ENCODE results near the gene PSME1. TPM values are rescaled to one million over a fixed set of nuclear protein-coding genes. Genes with fewer than 3 reads are reported as not detected.

PSME1 gene
- total and polyA plus RNA-seq, 2 of the 4 experiments (the other 2 are of a cell fraction) = 42.8 to 106 TPM

GRCh38 chr14:24187539-24187915 is 51.5 kb downstream of the PSME1 start:
- no TSS peak for BruUV-seq (replicated peaks)
- Histone ChIP-seq H2BK120ac (ENCODE audit: low read depth, low read length) (no peak overlapping the region), H3K18ac (ENCODE audit: low read depth, low read length) (no peak overlapping the region), H3K23ac (ENCODE audit: low read depth, low read length) (0 out of 2 replicates have a peak overlapping the region, but pooled peaks have one; percentile 2), H2AFZ (replicated peaks; ENCODE audit: low read length, poor library complexity) (no peak overlapping the region), H3K27ac (ENCODE audit: insufficient read depth, low read length) (no peak overlapping the region), H3K4ac (ENCODE audit: low read depth, low read length) (no peak overlapping the region), H3K14ac (replicated peaks; ENCODE audit: low read depth, low read length) (no peak overlapping the region), H2AK9ac (replicated peaks; ENCODE audit: low read depth, low read length, poor library complexity) (peak overlapping the region; percentile 99), H3K4me2 (ENCODE audit: low read depth, low read length) (peak overlapping the region; percentile 78), H3K9me1 (ENCODE audit: insufficient read depth, low read length) (peaks cover 18% of the 10 kb centered on the region), H2AK5ac (ENCODE audit: low read depth, low read length) (0 out of 2 replicates have a peak overlapping the region, but pooled peaks have one; percentile 15), H3K9me3 (ENCODE audit: control insufficient read depth, insufficient read depth, low read length) (no peaks in the 10 kb centered on the region), H4K20me1 (ENCODE audit: insufficient read depth, low read length) (no peaks in the 10 kb centered on the region), H4K91ac (ENCODE audit: insufficient read depth, low read depth, low read length) (no peak overlapping the region), H3K27me3 (ENCODE audit: control insufficient read depth, insufficient read depth, low read length) (no peaks in the 10 kb centered on the region), H2BK5ac (ENCODE audit: low read depth, low read length, poor library complexity, severe bottlenecking) (no peak overlapping the region), H4K8ac (ENCODE audit: low read depth in 2 of 2, low read length in 2 of 2) (no peak overlapping the region), H3K4me3 (ENCODE audit: insufficient read depth, low read depth, low read length) (no peak overlapping the region), H3K36me3 (ENCODE audit: control insufficient read depth, insufficient read depth, low read length) (peaks cover 53% of the 10 kb centered on the region), H3K56ac (ENCODE audit: extremely low read depth, insufficient read depth, low read length) (no peak overlapping the region), H2BK20ac (ENCODE audit: low read depth, low read length) (no peak overlapping the region), H3K79me1 (ENCODE audit: low read depth in 1 of 2, low read length in 2 of 2) (peaks cover 17 to 64% of the 10 kb centered on the region in 2 experiments), H3K4me1 (ENCODE audit: control insufficient read depth, insufficient read depth, low read length) (peaks cover 4% of the 10 kb centered on the region), H2BK15ac (ENCODE audit: low read depth, low read length) (no peak overlapping the region), H4K5ac (ENCODE audit: low read depth, low read length) (no peak overlapping the region), H3K9ac (ENCODE audit: low read depth, low read length) (0 out of 2 replicates have a peak overlapping the region, but pooled peaks have one; percentile 61)
- no CpG with 5 or more reads among the region's 2 CpGs for WGBS, 2 experiments (ENCODE audit: extremely low coverage in 2 of 2, insufficient read length in 1 of 2)
- CTCF ChIA-PET = no interaction called here
- no peak for DNase-seq
- intact Hi-C loops (cut with micrococcal nuclease) = no loop called here
- POLR2A ChIA-PET (ENCODE audit: unreplicated experiment) = no interaction called here
- no peak for ATAC-seq (ENCODE audit: low read depth)
- dilution Hi-C loops (cut with HindIII; ENCODE audit: low sequenced_read_pairs, unreplicated experiment) = no loop called here
- in situ Hi-C loops (cut with MboI; ENCODE audit: low sequenced_read_pairs) = no loop called here
- TF ChIP-seq ELK1 (IDR thresholded peaks at IDR 0.05; ENCODE audit: borderline replicate concordance, low read depth, low read length) (no peak), BHLHE40 (IDR thresholded peaks at IDR 0.05; ENCODE audit: low read depth, low read length) (no peak), RAD21 (IDR thresholded peaks at IDR 0.05; ENCODE audit: low read length) (no peak), FOS (IDR thresholded peaks at IDR 0.05; ENCODE audit: low read depth, low read length) (no peak), CTCF (conservative IDR thresholded peaks at IDR 0.05; ENCODE audit: low read depth, low read length) (no peak), USF2 (IDR thresholded peaks at IDR 0.05; ENCODE audit: low read depth, low read length) (no peak), SMC3 (IDR thresholded peaks at IDR 0.05; ENCODE audit: low read depth, low read length) (no peak), MXI1 (IDR thresholded peaks at IDR 0.05; ENCODE audit: borderline replicate concordance, low read depth, low read length) (no peak), MAZ (IDR thresholded peaks at IDR 0.05; ENCODE audit: borderline replicate concordance, low read depth, low read length) (no peak)

All from IMR-90 (cell line).